NT2/D1 (cell line): ENCODE results near the gene SIAH3.
"Not testable (repeated sequence)": the region's sequence is repeated elsewhere in the genome, so short reads cannot be mapped to it uniquely, and the experiment has no call there.

Experiments
- DNase-seq: peaks from one replicate; pipeline ENCODE4 v3.0.0-alpha.2; 2011; ENCODE audit warnings: low read depth, low spot score
- H3K27me3 ChIP-seq: 2 replicates; pipeline ENCODE4 v1.6.0; 2011; ENCODE audit warnings: mild to moderate bottlenecking; ENCODE audit not compliant: insufficient read length, insufficient read depth
- H3K36me3 ChIP-seq: 2 replicates; pipeline ENCODE4 v1.6.1; 2011; ENCODE audit warnings: mild to moderate bottlenecking, low read length, mixed read lengths; ENCODE audit not compliant: insufficient read depth, insufficient read length
- H3K4me1 ChIP-seq: 2 replicates; pipeline ENCODE4 v1.5.1; 2011; ENCODE audit not compliant: insufficient read depth, insufficient read length
- H3K4me3 ChIP-seq: 2 replicates; pipeline ENCODE4 v1.5.1; 2011; ENCODE audit warnings: low read depth; ENCODE audit not compliant: insufficient read length
- H3K9ac ChIP-seq: 2 replicates; pipeline ENCODE4 v1.6.0; 2011; ENCODE audit warnings: low read depth; ENCODE audit not compliant: insufficient read length
- H3K9me3 ChIP-seq: 2 replicates; pipeline ENCODE4 v1.5.1; 2011; ENCODE audit warnings: mild to moderate bottlenecking, low read length; ENCODE audit not compliant: insufficient read depth
- SUZ12 ChIP-seq: IDR thresholded peaks from 2 replicates; pipeline ENCODE4 v1.6.1; 2011; ENCODE audit not compliant: insufficient read length, insufficient read depth; ENCODE audit errors: extremely low read depth
- YY1 ChIP-seq: IDR thresholded peaks from 2 replicates; pipeline ENCODE4 v1.6.1; 2011; ENCODE audit not compliant: insufficient read length, insufficient read depth
- ZNF274 ChIP-seq: IDR thresholded peaks from 2 replicates; pipeline ENCODE4 v1.6.1; 2011; ENCODE audit warnings: mild to moderate bottlenecking, low read depth, low read length

SIAH3 gene

DNA sequence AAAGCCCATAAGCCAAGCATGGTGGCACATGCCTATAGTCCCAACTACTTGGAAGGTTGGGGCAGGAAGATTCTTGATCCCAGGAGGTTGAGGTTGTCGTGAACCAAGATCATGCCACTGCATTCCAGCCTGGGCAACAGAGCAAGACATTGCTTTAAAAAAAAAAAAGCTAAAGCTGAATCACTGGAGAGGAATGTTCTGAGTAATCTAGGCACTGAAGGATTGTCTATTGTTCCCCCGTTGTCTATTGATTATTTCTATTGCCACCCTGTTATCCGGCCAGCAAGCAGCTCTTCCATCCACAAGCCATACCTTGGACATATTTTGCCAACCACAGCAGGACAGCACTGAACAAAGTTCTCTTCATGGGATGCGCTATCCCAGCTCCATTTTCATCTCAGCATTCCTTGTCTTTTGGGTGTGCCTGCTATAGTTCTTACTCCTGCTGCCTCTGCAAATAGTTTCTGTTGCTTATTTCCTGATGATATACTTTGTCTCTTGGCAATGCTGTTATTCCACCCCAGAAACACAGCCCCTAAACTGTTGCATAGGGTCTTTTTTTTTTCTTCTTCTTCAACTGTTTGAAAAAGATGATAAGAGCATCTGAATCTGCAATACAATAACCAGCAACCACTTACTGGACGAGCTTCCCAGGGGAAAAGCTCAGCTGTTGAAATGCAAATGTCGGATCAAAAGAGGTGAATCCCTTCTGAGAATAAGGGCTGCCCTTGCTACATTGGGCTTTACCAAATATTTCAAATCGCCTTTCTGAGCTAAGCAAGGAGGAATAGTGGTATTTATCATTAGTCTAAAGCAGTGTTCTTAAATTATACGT lies 22.2 kb upstream of the SIAH3 start:
- TF ChIP-seq SUZ12 (no peak), ZNF274 (no peak), YY1 (no peak)
- H3K4me3 ChIP-seq: peak overlapping the region; percentile 22

DNA sequence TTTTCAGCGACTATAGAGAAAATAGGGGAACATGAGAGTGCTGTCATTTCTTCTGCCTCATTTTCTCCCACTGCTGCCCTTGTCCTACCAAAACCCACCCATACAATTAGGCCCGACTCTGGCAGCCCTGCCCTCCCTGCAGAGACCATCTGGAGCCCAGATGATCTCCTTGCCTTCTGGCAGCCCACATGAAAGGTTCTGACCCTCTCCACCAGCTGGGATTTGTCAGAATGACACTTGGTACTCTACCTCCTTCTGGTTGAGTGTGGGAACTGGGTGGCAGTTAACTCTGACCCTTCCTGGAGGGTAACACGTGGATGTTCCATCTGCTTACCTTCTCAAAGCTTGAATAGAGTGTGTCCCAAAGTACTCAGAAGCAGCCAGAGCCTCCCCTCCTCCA lies 21.0 kb upstream of the SIAH3 start:
- no peaks in the 10 kb centered on the region for H3K4me1 ChIP-seq
- no peak for DNase-seq
- no peak overlapping the region for H3K9ac ChIP-seq
- no peaks in the 10 kb centered on the region for H3K9me3 ChIP-seq
- no peaks in the 10 kb centered on the region for H3K36me3 ChIP-seq
- no peak for TF ChIP-seq YY1
- TF ChIP-seq SUZ12: no peak
- TF ChIP-seq ZNF274: no peak
- H3K27me3 ChIP-seq: no peaks in the 10 kb centered on the region
- no peak overlapping the region for H3K4me3 ChIP-seq

More for the DNA sequence above, 22.2 kb upstream of the SIAH3 start:
- Histone ChIP-seq H3K36me3 (no peaks in the 10 kb centered on the region), H3K9ac (peak overlapping the region; percentile 45), H3K27me3 (no peaks in the 10 kb centered on the region), H3K9me3 (no peaks in the 10 kb centered on the region), H3K4me1 (no peaks in the 10 kb centered on the region)
- DNase-seq: peak; percentile 43

DNA sequence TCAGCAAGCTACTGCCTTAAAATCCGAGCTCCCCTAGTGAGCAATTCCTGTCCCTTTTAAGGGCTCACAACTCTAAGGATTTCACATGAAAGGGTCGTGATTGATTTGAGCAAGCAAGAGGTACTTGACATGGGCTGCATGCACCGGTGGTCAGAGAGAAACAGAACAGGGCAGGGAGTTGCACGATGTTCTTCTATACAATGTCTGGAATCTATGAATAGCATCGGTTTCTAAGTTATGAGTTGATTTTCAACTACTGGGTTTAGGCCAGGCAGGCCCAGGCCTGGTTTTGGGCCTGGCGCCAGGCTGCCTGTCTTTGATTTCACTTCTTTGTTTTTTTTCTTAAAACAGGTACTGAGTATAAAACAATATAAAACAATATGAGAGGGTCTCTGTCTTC lies 19.6 kb upstream of the SIAH3 start:
- not testable (repeated sequence) for DNase-seq, H3K4me3 ChIP-seq, H3K4me1 ChIP-seq, H3K9ac ChIP-seq, H3K27me3 ChIP-seq, H3K36me3 ChIP-seq, H3K9me3 ChIP-seq

DNA sequence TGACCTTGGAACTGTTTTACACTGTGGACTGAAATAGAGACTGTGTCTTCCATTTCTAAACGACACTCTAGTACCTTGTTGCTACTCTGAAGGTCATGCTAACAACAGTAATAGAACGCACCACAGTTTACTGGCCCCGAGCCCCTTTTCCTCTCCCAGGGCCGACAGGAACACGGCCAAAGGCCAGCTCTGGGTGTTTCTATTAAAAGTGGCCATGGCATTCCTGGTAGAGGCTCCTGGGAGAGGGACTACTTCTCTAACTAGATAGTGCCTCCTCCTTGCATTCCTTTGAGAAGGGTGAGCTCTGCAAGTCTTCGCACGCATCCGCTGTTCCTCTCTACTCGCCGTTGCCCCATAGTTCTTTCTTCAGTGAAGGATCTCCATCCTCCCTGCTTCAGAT lies 18.7 kb upstream of the SIAH3 start:
- Histone ChIP-seq H3K4me1 (no peaks in the 10 kb centered on the region), H3K9me3 (no peaks in the 10 kb centered on the region), H3K9ac (no peak overlapping the region), H3K27me3 (no peaks in the 10 kb centered on the region), H3K4me3 (no peak overlapping the region), H3K36me3 (no peaks in the 10 kb centered on the region)
- TF ChIP-seq ZNF274: no peak
- no peak for TF ChIP-seq YY1
- no peak for TF ChIP-seq SUZ12
- no peak for DNase-seq

DNA sequence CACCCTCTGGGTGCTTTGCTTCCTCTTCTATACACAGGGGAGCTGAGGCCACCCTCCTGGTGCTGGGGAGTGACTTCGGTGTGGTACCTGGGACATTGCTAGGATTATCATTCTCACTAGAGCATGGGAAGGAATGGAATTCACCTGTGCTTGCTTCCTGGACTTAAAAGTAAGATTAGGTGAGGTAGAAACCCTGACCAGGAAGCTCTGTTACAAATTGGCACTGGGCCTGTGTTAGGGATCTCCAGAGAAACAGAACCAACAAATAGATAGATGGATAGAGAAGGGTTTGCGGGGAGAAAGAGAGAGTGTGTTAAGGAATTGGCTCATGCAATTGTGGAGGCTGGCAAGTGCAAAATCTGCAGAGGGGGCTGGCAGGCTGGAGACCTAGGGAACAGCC lies 13.9 kb upstream of the SIAH3 start:
- H3K9ac ChIP-seq: no peak overlapping the region
- no peak overlapping the region for H3K4me3 ChIP-seq
- TF ChIP-seq SUZ12 (no peak), YY1 (no peak), ZNF274 (no peak)
- peaks cover 6% of the 10 kb centered on the region; the same call in 1 of the 2 replicates for H3K9me3 ChIP-seq
- H3K36me3 ChIP-seq: no peaks in the 10 kb centered on the region
- DNase-seq: no peak
- no peaks in the 10 kb centered on the region for H3K4me1 ChIP-seq
- H3K27me3 ChIP-seq: no peaks in the 10 kb centered on the region

DNA sequence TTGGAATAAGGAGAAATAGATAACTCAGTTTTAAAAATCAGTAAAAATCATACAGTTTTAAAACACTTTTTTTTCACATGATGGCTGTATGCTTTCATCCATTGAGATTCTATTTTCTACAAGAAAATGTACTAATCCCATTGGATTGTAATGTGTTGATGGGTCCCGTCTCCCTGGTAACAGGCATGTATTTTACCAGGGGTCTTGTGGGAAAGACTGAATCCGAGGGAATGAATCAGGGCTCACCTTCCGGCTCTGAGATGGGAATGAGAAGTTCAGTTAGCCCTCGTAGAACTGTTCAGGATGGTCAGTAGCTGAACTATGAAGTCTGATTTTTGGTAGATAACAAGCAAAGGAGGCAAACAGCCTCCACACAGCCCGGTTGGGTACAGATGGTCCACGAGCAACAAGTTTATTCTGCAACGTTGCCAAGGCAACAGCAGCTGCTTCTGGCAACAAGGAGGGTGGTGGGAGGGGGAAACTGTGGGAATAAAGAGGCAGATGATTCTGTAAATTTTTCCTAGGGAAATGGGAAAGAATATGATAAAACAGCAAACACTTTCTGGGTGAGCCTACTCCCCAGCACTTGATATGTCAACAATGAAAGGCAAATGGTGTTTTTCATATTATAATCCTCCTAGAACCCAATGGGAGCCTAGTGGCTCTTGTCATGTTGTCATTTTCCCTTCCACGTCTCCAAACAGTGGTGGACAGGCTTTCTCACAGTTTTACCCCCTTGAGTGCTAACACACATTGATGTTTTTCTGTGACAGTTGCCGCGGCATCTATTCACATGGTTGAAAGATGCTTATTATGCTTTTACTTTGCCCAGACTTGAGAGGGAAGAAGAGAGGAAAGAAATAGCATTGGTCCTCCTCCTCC lies 12.4 kb upstream of the SIAH3 start:
- Histone ChIP-seq H3K27me3 (no peaks in the 10 kb centered on the region), H3K9ac (no peak overlapping the region), H3K9me3 (peaks cover 6% of the 10 kb centered on the region; the same call in 1 of the 2 replicates), H3K4me1 (no peaks in the 10 kb centered on the region), H3K4me3 (no peak overlapping the region), H3K36me3 (no peaks in the 10 kb centered on the region)
- TF ChIP-seq SUZ12: no peak
- TF ChIP-seq YY1: no peak
- no peak for TF ChIP-seq ZNF274
- no peak for DNase-seq

DNA sequence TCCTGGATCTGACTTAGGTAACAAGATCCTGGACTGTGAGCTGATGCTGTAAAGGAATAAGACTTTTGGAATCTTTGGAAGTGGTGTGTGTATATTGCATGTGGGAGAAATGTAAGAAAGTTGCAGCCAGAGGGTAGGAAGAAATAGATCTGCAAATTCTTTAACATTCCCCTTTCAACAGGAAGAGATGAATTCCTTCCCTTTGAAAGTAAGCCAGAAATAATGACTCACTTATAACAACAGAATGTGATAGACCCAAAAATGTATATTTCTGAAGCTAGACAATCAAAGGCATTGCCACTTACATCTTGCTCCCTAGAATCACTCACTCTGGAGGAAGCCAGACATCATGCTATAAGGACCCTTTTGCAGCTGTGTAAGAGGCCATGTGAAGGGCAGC lies 9.8 kb upstream of the SIAH3 start:
- no peaks in the 10 kb centered on the region for H3K27me3 ChIP-seq

More for the DNA sequence above, 9.8 kb upstream of the SIAH3 start:
- no peaks in the 10 kb centered on the region for H3K4me1 ChIP-seq
- H3K9me3 ChIP-seq: peaks cover 6% of the 10 kb centered on the region; the same call in 1 of the 2 replicates
- DNase-seq: no peak
- no peak overlapping the region for H3K4me3 ChIP-seq
- no peaks in the 10 kb centered on the region for H3K36me3 ChIP-seq
- no peak overlapping the region for H3K9ac ChIP-seq
- TF ChIP-seq ZNF274 (no peak), YY1 (no peak), SUZ12 (no peak)
